H1 (cell line): Measurements from ENCODE around the gene DCLK1. TPM values are rescaled to one million over a fixed set of nuclear protein-coding genes. Genes with fewer than 3 reads are reported as not detected.

Source experiments
- EP300 ChIP-seq, 2 experiments: IDR thresholded peaks; 1 replicate in 1 of 2; 2 replicates in 1 of 2; pipeline ENCODE4 v1.6.1; 2011 to 2012; ENCODE audit warnings: low read depth in 2 of 2, low read length in 2 of 2, mild to moderate bottlenecking in 2 of 2, borderline replicate concordance in 1 of 2, inconsistent platforms in 1 of 2, moderate library complexity in 1 of 2
- polyA plus RNA-seq, 7 experiments: library from polyadenylated mRNA; depleted of rRNA in 3 of 7; stranded (reverse) in 5 of 7; unstranded in 2 of 7; fragments of >200 nt in 5 of 7; fragments of 200-250 nt in 2 of 7; gene quantifications; 1 replicate in 5 of 7; 2 replicates in 1 of 7; 4 replicates in 1 of 7; pipeline versions ENCODE4 v1.2.1 to v1.2.3, GENCODE V29; 2011 to 2013; ENCODE audit warnings: missing spikeins in 2 of 7, mixed read lengths in 2 of 7
- total RNA-seq: library from RNA; stranded (reverse); fragmentation: NEBNext Ultra II Directional; extraction: Animal tissue kit (Norgen Biotek cat#: 25700); gene quantifications from 2 replicates; pipeline ENCODE4 v1.2.1, GENCODE V29; 2021
- TF ChIP-seq, protein P1 (sequence below): fragments of 300-600 bp; sonication (generic); IDR thresholded peaks from 2 replicates; pipeline ENCODE4 v1.7.1; 2012; ENCODE audit warnings: low read length, moderate library complexity, mild to moderate bottlenecking, inconsistent platforms; ENCODE audit not compliant: insufficient replicate concordance

DCLK1 gene
- total and polyA plus RNA-seq, 2 of the 8 experiments (the other 6 are each of a cell fraction or from before 2014, with no cell fraction given): 22.8 to 41.0 TPM

DNA sequence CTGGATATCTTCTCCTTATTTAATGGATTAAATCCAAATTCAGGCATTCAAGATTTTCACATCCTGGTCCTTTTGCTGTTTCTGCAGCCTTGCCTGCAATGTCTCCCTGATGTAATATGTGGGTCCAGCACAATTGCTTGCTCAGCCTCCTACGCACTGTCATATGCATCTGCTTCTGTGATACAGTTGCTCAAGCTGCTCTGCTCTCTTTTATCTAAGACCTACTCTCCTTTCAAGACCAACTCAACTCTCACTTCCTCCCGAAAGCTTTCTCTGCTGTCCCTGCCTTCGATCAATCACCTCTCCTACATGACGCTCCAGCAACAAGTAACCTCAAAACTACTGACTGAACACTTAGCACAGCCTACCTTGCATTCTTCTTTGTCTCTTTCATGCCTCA lies 138.2 kb downstream of the DCLK1 start (continued):
- TF ChIP-seq, protein P1, sequence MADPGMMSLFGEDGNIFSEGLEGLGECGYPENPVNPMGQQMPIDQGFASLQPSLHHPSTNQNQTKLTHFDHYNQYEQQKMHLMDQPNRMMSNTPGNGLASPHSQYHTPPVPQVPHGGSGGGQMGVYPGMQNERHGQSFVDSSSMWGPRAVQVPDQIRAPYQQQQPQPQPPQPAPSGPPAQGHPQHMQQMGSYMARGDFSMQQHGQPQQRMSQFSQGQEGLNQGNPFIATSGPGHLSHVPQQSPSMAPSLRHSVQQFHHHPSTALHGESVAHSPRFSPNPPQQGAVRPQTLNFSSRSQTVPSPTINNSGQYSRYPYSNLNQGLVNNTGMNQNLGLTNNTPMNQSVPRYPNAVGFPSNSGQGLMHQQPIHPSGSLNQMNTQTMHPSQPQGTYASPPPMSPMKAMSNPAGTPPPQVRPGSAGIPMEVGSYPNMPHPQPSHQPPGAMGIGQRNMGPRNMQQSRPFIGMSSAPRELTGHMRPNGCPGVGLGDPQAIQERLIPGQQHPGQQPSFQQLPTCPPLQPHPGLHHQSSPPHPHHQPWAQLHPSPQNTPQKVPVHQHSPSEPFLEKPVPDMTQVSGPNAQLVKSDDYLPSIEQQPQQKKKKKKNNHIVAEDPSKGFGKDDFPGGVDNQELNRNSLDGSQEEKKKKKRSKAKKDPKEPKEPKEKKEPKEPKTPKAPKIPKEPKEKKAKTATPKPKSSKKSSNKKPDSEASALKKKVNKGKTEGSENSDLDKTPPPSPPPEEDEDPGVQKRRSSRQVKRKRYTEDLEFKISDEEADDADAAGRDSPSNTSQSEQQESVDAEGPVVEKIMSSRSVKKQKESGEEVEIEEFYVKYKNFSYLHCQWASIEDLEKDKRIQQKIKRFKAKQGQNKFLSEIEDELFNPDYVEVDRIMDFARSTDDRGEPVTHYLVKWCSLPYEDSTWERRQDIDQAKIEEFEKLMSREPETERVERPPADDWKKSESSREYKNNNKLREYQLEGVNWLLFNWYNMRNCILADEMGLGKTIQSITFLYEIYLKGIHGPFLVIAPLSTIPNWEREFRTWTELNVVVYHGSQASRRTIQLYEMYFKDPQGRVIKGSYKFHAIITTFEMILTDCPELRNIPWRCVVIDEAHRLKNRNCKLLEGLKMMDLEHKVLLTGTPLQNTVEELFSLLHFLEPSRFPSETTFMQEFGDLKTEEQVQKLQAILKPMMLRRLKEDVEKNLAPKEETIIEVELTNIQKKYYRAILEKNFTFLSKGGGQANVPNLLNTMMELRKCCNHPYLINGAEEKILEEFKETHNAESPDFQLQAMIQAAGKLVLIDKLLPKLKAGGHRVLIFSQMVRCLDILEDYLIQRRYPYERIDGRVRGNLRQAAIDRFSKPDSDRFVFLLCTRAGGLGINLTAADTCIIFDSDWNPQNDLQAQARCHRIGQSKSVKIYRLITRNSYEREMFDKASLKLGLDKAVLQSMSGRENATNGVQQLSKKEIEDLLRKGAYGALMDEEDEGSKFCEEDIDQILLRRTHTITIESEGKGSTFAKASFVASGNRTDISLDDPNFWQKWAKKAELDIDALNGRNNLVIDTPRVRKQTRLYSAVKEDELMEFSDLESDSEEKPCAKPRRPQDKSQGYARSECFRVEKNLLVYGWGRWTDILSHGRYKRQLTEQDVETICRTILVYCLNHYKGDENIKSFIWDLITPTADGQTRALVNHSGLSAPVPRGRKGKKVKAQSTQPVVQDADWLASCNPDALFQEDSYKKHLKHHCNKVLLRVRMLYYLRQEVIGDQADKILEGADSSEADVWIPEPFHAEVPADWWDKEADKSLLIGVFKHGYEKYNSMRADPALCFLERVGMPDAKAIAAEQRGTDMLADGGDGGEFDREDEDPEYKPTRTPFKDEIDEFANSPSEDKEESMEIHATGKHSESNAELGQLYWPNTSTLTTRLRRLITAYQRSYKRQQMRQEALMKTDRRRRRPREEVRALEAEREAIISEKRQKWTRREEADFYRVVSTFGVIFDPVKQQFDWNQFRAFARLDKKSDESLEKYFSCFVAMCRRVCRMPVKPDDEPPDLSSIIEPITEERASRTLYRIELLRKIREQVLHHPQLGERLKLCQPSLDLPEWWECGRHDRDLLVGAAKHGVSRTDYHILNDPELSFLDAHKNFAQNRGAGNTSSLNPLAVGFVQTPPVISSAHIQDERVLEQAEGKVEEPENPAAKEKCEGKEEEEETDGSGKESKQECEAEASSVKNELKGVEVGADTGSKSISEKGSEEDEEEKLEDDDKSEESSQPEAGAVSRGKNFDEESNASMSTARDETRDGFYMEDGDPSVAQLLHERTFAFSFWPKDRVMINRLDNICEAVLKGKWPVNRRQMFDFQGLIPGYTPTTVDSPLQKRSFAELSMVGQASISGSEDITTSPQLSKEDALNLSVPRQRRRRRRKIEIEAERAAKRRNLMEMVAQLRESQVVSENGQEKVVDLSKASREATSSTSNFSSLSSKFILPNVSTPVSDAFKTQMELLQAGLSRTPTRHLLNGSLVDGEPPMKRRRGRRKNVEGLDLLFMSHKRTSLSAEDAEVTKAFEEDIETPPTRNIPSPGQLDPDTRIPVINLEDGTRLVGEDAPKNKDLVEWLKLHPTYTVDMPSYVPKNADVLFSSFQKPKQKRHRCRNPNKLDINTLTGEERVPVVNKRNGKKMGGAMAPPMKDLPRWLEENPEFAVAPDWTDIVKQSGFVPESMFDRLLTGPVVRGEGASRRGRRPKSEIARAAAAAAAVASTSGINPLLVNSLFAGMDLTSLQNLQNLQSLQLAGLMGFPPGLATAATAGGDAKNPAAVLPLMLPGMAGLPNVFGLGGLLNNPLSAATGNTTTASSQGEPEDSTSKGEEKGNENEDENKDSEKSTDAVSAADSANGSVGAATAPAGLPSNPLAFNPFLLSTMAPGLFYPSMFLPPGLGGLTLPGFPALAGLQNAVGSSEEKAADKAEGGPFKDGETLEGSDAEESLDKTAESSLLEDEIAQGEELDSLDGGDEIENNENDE: no peak
- TF ChIP-seq EP300 (IDR thresholded peaks at IDR 0.05; ENCODE audit: borderline replicate concordance in 1 of 2, low read depth in 2 of 2, low read length in 2 of 2): no peak
- TF ChIP-seq, all 59 proteins: peak for 0
